ENCODE measurements around the gene LNPEP. TPM values are rescaled to one million over a fixed set of nuclear protein-coding genes. Genes with fewer than 3 reads are reported as not detected.

LNPEP gene
- total RNA-seq, 2 experiments from 2014 or later = 85.9 to 90.1 TPM

DNA sequence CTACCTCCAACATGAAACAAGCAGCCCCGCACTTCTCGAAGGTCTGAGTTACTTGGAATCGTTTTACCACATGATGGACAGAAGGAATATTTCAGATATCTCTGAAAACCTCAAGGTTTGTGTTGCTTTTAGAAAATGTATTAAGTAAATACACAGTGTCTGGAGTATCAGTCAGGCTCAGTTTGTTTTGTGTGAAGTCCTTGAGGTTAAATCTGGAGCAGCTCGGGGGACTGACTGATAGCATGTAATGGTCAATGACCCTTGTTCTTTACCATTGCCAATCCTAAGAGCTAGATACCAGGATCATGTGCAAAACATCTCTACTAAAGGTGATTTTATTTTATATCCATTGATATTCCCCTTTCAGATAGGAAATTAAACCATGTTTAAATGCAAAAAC, 26.9 kb upstream of the LNPEP start:
- Mint-ChIP-seq H3K36me3 (ENCODE audit: low read depth) (peaks cover 59% of the 10 kb centered on the region), H3K4me1 (ENCODE audit: low read depth) (peaks cover 6% of the 10 kb centered on the region), H3K27ac (no peak overlapping the region), H3K9me3 (ENCODE audit: insufficient read depth) (no peaks in the 10 kb centered on the region), H3K27me3 (ENCODE audit: low read depth) (no peaks in the 10 kb centered on the region), H3K4me3 (no peak overlapping the region)
- ATAC-seq (no peak), DNase-seq (no peak)
- CTCF ChIA-PET = interaction anchor here (1.0 to 2.4 kb wide), 4 partner anchors 12 to 88 kb away, joined by 3 to 7 read pairs (median 3); no protein-coding TSS in a partner anchor
- POLR2A ChIA-PET = interaction anchor here (1.8 kb wide), 1 partner anchor 25 kb away, joined by 4 read pairs; no protein-coding TSS in a partner anchor

DNA sequence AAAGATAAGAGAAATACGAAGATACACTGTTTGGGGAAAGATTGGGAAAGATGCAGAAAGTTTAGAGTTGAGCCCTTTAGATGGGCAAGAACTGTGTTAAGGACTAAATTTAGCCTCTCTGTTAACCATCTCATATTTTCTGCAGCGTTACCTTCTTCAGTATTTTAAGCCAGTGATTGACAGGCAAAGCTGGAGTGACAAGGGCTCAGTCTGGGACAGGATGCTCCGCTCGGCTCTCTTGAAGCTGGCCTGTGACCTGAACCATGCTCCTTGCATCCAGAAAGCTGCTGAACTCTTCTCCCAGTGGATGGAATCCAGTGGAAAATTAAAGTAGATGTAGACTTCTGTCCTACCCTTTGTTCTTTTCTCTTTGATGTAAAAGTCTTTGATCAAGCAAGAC, 26.4 kb upstream of the LNPEP start:
- Mint-ChIP-seq H3K27me3 (ENCODE audit: low read depth) (no peaks in the 10 kb centered on the region), H3K27ac (peak overlapping the region; percentile 26), H3K4me3 (no peak overlapping the region), H3K4me1 (ENCODE audit: low read depth) (peaks cover 11% of the 10 kb centered on the region), H3K9me3 (ENCODE audit: insufficient read depth) (no peaks in the 10 kb centered on the region), H3K36me3 (ENCODE audit: low read depth) (peaks cover 59% of the 10 kb centered on the region)
- POLR2A ChIA-PET = interaction anchor here (1.8 kb wide), 1 partner anchor 24 kb away, joined by 4 read pairs; no protein-coding TSS in a partner anchor
- no peak for DNase-seq
- ATAC-seq = no peak
- CTCF ChIA-PET = interaction anchor here (1.0 to 2.4 kb wide), 5 partner anchors 13 to 88 kb away, joined by 3 to 7 read pairs (median 3); no protein-coding TSS in a partner anchor

- Mint-ChIP-seq H3K4me1 (ENCODE audit: low read depth) (peaks cover 9% of the 10 kb centered on the region), H3K27ac (no peak overlapping the region), H3K27me3 (ENCODE audit: low read depth) (no peaks in the 10 kb centered on the region), H3K36me3 (ENCODE audit: low read depth) (peaks cover 59% of the 10 kb centered on the region), H3K4me3 (no peak overlapping the region), H3K9me3 (ENCODE audit: insufficient read depth) (no peaks in the 10 kb centered on the region)
- ChIA-PET CTCF (no interaction called here), POLR2A (no interaction called here)
- DNase-seq (no peak), ATAC-seq (no peak)
Observed at GRCh38 chr5:96911139-96911538, 24.7 kb upstream of the LNPEP start.

GRCh38 chr5:96913233-96913632, 22.6 kb upstream of the LNPEP start:
- H3K4me3 Mint-ChIP-seq = no peak overlapping the region
- H3K36me3 Mint-ChIP-seq (ENCODE audit: low read depth) = peaks cover 65% of the 10 kb centered on the region
- ATAC-seq (no peak), DNase-seq (no peak)
- H3K9me3 Mint-ChIP-seq (ENCODE audit: insufficient read depth) = no peaks in the 10 kb centered on the region
- H3K27ac Mint-ChIP-seq = no peak overlapping the region
- peaks cover 7% of the 10 kb centered on the region for H3K4me1 Mint-ChIP-seq (ENCODE audit: low read depth)
- ChIA-PET CTCF (no interaction called here), POLR2A (interaction anchor here (1.7 kb wide), 1 partner anchor 20 kb away, joined by 3 read pairs; no protein-coding TSS in a partner anchor)
- H3K27me3 Mint-ChIP-seq (ENCODE audit: low read depth) = no peaks in the 10 kb centered on the region

GRCh38 chr5:96919754-96920197, 16.1 kb upstream of the LNPEP start:
- H3K36me3 Mint-ChIP-seq (ENCODE audit: low read depth) = peaks cover 66% of the 10 kb centered on the region
- POLR2A ChIA-PET = no interaction called here
- H3K27me3 Mint-ChIP-seq (ENCODE audit: low read depth) = no peaks in the 10 kb centered on the region

DNA sequence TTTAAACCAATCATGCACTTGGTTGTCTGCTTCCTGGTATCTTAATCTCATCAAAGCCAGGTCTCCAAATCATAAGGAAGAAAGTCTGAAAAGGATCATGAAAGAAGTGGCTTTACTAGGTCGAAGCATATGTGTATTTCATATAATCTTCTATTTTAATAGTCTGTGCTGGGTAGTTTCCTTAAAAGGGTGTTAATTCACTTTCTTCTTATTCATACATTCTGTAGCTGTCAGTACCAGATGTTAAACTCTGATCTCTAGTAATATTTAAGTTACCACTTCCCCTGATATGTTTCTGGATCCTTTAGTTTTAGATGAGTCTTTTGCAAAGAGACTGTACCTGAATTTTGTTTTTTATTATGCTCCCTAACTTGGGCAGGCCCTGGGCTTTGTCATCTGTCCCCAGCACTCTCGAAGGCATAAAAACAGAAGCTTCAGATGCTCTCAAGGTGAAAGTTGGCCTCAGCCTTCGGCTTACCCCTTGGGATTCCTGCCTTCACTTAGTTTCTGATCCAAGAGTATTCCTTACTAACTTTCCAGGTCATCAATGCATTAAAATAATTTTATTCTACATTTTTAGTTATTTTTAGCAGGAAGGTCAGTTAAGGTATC, 15.0 kb upstream of the LNPEP start:
- Mint-ChIP-seq H3K27me3 (ENCODE audit: low read depth) (no peaks in the 10 kb centered on the region), H3K9me3 (ENCODE audit: insufficient read depth) (no peaks in the 10 kb centered on the region), H3K4me3 (no peak overlapping the region), H3K27ac (no peak overlapping the region), H3K36me3 (ENCODE audit: low read depth) (peaks cover 69% of the 10 kb centered on the region), H3K4me1 (ENCODE audit: low read depth) (peaks cover 34% of the 10 kb centered on the region)
- ChIA-PET POLR2A (no interaction called here), CTCF (interaction anchor here (1.2 kb wide), 1 partner anchor 52 kb away, joined by 3 read pairs; no protein-coding TSS in a partner anchor)
- DNase-seq = no peak
- no peak for ATAC-seq

More at GRCh38 chr5:96919754-96920197, 16.1 kb upstream of the LNPEP start:
- ATAC-seq (no peak), DNase-seq (no peak)
- H3K4me1 Mint-ChIP-seq (ENCODE audit: low read depth) = peaks cover 34% of the 10 kb centered on the region
- H3K27ac Mint-ChIP-seq = no peak overlapping the region
- CTCF ChIA-PET = no interaction called here
- H3K4me3 Mint-ChIP-seq = no peak overlapping the region
- H3K9me3 Mint-ChIP-seq (ENCODE audit: insufficient read depth) = no peaks in the 10 kb centered on the region

DNA sequence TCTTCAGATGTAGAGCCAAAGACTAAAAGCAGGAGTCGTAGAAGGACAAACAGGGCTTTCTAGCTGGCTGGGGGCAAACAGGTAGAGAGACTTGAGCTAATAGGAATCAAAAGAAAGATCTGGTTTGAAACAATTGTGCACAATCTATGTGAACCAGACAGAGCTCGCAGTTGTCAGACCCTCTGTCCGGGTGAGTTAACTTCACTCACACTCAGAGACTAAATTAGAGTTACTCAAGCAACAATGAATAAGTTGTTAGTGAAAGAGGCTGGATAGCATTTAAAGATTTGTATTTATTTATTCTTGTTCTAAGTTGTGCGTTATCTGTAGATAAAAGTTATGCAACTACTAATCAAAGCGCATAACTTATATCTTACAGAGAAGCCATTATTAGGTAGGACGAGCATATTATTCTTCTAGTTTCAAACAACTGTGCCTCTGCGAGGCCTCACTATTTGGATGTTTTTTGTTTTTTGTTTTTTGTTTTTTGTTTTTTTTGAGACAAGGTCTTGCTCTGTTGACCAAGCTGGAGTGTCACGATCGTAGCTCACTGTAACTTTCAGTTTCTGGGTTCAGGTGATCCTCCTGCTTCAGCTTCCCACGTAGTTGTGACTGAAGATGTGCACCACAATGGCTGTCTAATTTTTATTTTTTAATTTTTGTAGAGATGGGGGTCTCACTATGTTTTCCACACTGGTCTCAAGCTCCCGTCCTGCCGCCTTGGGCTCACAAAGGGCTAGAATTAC, 13.2 kb upstream of the LNPEP start:
- ATAC-seq (no peak), DNase-seq (no peak)
- Mint-ChIP-seq H3K9me3 (ENCODE audit: insufficient read depth) (no peaks in the 10 kb centered on the region), H3K27me3 (ENCODE audit: low read depth) (no peaks in the 10 kb centered on the region), H3K4me1 (ENCODE audit: low read depth) (peaks cover 38% of the 10 kb centered on the region), H3K4me3 (no peak overlapping the region), H3K36me3 (ENCODE audit: low read depth) (peaks cover 61% of the 10 kb centered on the region), H3K27ac (no peak overlapping the region)
- POLR2A ChIA-PET = interaction anchor here (0.5 kb wide), 1 partner anchor 238 kb away, joined by 3 read pairs; no protein-coding TSS in a partner anchor
- CTCF ChIA-PET = interaction anchor here (0.9 kb wide), 1 partner anchor 242 kb away, joined by 3 read pairs; no protein-coding TSS in a partner anchor

- Mint-ChIP-seq H3K36me3 (ENCODE audit: low read depth) (peaks cover 54% of the 10 kb centered on the region), H3K4me3 (no peak overlapping the region)
Observed at GRCh38 chr5:96924016-96924443, 11.8 kb upstream of the LNPEP start.

DNA sequence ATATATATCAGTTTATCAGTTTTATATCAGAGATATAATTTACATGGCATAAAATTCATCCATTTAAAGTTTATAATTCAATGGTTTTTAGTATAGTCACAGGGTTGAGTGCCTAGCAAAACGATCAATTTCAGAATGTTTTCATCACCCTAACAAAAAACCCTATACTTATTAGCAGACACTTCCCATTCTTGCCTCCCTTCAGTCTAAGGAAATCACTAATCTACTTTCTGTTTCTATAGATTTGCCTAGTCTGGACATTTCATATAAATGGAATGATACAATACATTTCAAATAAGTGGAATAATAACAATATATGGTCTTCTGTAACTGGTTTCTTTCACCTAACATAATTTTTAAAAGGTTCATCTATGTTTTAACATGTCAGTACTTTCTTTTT, 9.6 kb upstream of the LNPEP start:
- no peaks in the 10 kb centered on the region for H3K27me3 Mint-ChIP-seq (ENCODE audit: low read depth)
- H3K4me1 Mint-ChIP-seq (ENCODE audit: low read depth) = peaks cover 42% of the 10 kb centered on the region
- H3K4me3 Mint-ChIP-seq = no peak overlapping the region
- H3K9me3 Mint-ChIP-seq (ENCODE audit: insufficient read depth) = no peaks in the 10 kb centered on the region
- DNase-seq = no peak
- H3K27ac Mint-ChIP-seq = no peak overlapping the region
- POLR2A ChIA-PET = no interaction called here
- CTCF ChIA-PET = no interaction called here
- no peak for ATAC-seq
- H3K36me3 Mint-ChIP-seq (ENCODE audit: low read depth) = peaks cover 46% of the 10 kb centered on the region

More at GRCh38 chr5:96924016-96924443, 11.8 kb upstream of the LNPEP start:
- DNase-seq (no peak), ATAC-seq (peak; percentile 62)
- ChIA-PET POLR2A (interaction anchor here (0.7 to 1.9 kb wide), 8 partner anchors 9 to 203 kb away, joined by 3 to 10 read pairs (median 4); partner anchors contain the start of genes ERAP1 and LNPEP), CTCF (interaction anchor here (1.0 to 2.1 kb wide), 6 partner anchors 10 to 238 kb away, joined by 3 to 13 read pairs (median 4); no protein-coding TSS in a partner anchor)
- Mint-ChIP-seq H3K27ac (peak overlapping the region; percentile 79), H3K27me3 (ENCODE audit: low read depth) (no peaks in the 10 kb centered on the region), H3K9me3 (ENCODE audit: insufficient read depth) (no peaks in the 10 kb centered on the region), H3K4me1 (ENCODE audit: low read depth) (peaks cover 37% of the 10 kb centered on the region)

DNA sequence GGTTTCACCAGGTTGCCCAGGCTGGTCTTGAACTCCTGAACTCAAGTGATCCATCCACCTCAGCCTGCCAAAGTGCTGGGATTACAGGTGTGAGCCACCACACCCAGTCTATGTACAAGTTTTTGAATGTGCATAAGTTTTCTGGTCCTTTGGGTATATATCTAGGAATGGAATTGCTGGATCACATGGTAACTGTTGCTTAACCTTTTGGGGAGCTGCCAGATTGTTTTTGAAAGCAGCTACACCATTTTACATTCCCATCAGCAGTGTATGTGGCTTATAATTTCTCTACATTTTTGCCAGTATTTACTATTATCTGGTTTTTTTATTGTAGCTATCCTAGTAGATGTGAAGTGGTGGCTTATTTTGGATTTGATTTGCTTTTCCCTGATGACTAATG, 8.9 kb upstream of the LNPEP start:
- ChIA-PET CTCF (interaction anchor here (1.0 kb wide), 1 partner anchor 58 kb away, joined by 3 read pairs; no protein-coding TSS in a partner anchor), POLR2A (interaction anchor here (0.9 kb wide), 1 partner anchor 119 kb away, joined by 4 read pairs; the partner anchor contains the start of gene ERAP1)
- no peak overlapping the region for H3K27ac Mint-ChIP-seq
- no peak overlapping the region for H3K4me3 Mint-ChIP-seq
- no peaks in the 10 kb centered on the region for H3K9me3 Mint-ChIP-seq (ENCODE audit: insufficient read depth)
- DNase-seq (no peak), ATAC-seq (no peak)
- no peaks in the 10 kb centered on the region for H3K27me3 Mint-ChIP-seq (ENCODE audit: low read depth)
- H3K36me3 Mint-ChIP-seq (ENCODE audit: low read depth) = peaks cover 43% of the 10 kb centered on the region
- peaks cover 46% of the 10 kb centered on the region for H3K4me1 Mint-ChIP-seq (ENCODE audit: low read depth)

DNA sequence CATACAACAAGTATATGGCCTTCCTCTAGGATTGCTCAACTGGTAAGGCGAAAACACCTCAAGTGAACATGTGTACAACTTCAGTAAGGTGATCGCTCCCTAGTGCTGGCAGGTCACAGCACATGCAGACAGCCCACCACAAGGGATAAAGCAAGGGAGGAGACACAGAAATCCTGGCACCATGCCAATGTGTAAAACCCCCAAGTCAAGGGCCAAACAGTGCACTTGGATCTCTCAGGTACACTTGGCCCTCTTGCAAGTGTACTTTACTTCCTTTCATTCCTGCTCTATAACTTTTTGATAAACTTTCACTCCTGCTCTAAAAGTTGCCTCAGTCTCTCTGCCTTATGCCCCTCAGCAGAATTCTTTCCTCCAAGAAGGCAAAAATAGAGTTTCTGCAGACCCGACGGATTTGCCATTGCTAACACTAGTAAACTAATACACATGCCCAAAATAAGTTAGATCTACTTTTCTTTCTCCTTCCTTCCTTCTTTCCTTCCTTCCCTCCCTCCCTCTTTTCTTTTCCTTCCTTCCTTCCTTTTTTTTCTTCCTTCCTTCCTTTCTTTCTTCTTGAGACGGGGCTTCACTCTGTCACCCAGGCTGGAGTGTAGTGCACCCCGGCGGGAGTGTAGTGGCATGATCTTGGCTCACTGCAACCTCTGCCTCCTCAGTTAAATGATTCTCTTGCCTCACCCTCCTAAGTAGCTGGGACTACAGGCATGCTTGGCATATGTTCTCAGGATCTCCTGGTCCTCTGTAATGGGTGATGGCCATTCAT, 6.8 kb upstream of the LNPEP start:
- peaks cover 49% of the 10 kb centered on the region for H3K4me1 Mint-ChIP-seq (ENCODE audit: low read depth)
- no peak for DNase-seq
- CTCF ChIA-PET = interaction anchor here (3.1 kb wide), 1 partner anchor 60 kb away, joined by 10 read pairs; no protein-coding TSS in a partner anchor

More for the DNA sequence above, 6.8 kb upstream of the LNPEP start:
- ATAC-seq = no peak
- H3K27me3 Mint-ChIP-seq (ENCODE audit: low read depth) = no peaks in the 10 kb centered on the region
- H3K4me3 Mint-ChIP-seq = no peak overlapping the region
- POLR2A ChIA-PET = no interaction called here
- peaks cover 37% of the 10 kb centered on the region for H3K36me3 Mint-ChIP-seq (ENCODE audit: low read depth)
- H3K9me3 Mint-ChIP-seq (ENCODE audit: insufficient read depth) = no peaks in the 10 kb centered on the region
- no peak overlapping the region for H3K27ac Mint-ChIP-seq

Measured in activated CD8-positive, alpha-beta T cell treated with anti-CD3 and anti-CD28 coated beads, Interleukin-2, amount 10 ng/mL, durations not matched to agents 7 days and 5 days (primary cell).